Endometrium (tissue), 2 donors: Measurements from ENCODE around the gene SUPT3H.
"Not testable (repeated sequence)": the region's sequence is repeated elsewhere in the genome, so short reads cannot be mapped to it uniquely, and the experiment has no call there.

ENCODE experiments used
- FAIRE-seq: peaks from 2 replicates; lab custom pipeline; 2012; peaks lifted over from hg19 to GRCh38; lab: Jason Lieb, UNC
- donor health status: control.
- donor health status: control.

The SUPT3H gene

DNA sequence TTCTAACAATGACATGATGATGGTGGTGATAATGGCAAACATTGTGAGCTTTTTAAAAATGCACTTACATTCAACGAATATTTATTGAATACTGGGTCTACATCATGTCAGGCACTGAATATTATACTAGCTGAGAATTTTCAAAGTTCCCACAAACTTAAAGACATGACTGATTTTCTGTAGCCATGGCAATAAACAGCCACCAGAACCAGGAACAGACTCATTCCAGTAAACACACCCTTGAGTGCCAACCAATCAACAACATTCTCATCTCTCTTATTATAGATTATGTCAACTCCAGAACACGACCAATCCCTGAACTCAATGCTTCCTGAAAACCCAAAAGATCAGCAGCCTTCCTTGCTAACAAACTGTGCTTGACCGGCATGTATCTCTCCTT lies 262.0 kb downstream of the SUPT3H start:
- no peak for FAIRE-seq

DNA sequence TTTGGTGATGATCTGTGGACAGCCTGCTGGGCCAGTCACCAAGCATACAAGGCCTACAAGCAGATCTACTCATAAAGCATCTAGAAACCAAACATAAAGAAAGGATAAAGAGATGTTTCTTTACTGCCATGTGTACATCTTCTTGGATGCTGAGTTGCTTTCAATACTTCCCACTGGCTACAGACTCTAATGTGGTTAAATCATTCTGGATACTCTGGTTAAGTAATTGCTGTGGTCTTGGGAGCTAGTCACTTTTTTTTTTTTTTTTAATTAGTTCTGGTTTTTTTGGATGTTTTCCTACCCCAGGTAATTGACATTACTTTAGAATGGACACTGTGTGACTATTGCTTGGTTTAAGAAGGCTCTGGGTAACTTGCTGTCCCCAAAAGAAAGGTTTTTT lies 265.0 kb downstream of the SUPT3H start:
- FAIRE-seq = no peak

GRCh38 chr6:45109551-45109950 lies 268.2 kb downstream of the SUPT3H start:
- FAIRE-seq = no peak

- FAIRE-seq = no peak
Measured at GRCh38 chr6:45105170-45105820, 272.4 kb downstream of the SUPT3H start.

GRCh38 chr6:45104429-45104828 lies 273.3 kb downstream of the SUPT3H start:
- no peak for FAIRE-seq

- FAIRE-seq = no peak
Measured at GRCh38 chr6:45098256-45098655, 279.5 kb downstream of the SUPT3H start.

DNA sequence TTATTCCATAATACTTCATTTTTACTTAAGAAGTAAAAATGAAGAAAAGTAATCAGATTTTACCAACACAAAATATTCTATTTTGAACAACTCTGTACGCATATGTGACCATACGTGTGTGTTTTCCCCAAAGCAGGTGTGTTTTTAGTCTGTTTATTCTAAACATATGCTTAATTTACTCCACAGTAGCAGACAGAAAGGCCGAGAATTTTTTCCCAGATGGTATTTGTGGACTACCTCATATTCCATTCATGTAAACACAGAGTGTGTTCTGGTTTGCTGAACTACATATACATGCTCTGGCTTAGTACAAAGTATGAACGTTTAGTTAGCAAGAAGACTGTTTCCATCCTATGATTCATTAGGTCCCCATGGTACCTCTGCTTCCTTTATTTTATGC lies 282.9 kb downstream of the SUPT3H start:
- FAIRE-seq = no peak

- no peak for FAIRE-seq
Measured at GRCh38 chr6:45092135-45092534, 285.6 kb downstream of the SUPT3H start.

GRCh38 chr6:45086360-45087084 lies 291.2 kb downstream of the SUPT3H start:
- FAIRE-seq = no peak

DNA sequence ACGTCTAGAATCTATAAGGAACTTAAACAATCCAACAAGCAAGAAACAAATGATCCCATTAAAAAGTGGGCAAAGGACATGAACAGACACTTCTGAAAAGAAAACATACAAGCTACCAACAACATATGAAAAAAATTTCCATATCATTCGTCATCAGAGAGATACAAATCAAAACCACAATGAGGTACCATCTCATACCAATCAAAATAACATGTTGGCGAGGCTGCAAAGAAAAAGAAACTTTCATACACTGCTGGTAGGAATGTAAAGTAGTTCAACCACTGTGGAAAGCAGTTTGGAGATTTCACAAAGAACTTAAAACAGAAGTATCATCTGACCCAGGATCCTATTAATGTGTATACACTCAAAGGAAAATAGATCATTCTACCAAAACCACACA lies 293.5 kb downstream of the SUPT3H start:
- FAIRE-seq = peak; percentile 46

GRCh38 chr6:45082091-45082490 lies 295.6 kb downstream of the SUPT3H start:
- no peak for FAIRE-seq

DNA sequence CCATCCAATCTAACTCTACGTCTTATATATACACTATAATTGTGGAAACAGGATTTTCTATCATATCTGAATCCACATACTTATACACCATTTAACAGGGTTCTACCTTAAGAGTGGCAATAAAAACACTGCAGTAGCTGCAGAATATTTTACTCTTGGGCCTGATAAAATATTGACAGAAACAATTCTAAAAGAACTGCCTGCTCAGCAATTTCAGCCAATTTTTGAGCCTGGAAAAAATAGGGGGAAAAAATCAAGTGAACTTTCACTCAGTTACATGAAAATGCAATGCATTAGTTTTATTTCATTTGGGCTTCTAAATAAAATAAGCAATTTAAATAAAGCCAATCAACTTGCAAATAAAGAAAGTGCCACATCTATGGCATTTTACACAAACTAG lies 296.1 kb downstream of the SUPT3H start:
- no peak for FAIRE-seq

GRCh38 chr6:45078432-45078831 lies 299.3 kb downstream of the SUPT3H start:
- no peak for FAIRE-seq

DNA sequence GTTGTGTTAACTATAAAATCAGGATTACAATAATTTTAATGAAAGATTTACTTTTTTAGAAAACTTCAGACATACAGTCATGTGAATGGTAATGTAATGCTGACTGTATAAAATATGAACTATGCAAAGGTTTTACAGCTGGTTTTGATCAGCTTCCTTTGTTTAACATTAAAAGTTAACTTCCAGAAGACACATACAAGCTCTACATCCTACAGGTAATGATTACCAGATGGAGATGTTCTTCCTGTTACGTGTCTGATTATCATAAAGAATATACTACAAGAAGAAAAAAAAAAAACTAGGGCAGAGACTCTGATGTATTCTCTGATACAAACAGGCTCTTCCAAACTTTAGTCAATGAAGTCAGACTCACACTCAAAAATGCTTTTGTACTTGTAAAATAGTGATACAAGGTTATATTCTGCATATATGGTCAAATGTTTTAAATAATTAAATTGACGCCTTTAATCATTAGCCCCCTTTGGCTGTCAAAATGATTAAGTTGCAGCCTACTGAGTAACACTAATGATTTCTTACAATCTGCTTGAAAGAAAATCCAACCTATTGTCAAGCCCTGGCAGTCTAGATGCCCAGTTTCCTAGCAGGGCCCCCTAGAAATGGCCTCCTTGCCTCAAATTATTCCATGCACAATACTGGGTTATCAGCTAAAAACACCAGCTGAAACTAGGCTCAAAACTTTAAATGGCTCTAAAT lies 301.4 kb downstream of the SUPT3H start:
- FAIRE-seq = no peak

GRCh38 chr6:45075246-45075645 lies 302.5 kb downstream of the SUPT3H start:
- no peak for FAIRE-seq

GRCh38 chr6:45074439-45074838 lies 303.3 kb downstream of the SUPT3H start:
- no peak for FAIRE-seq

GRCh38 chr6:45073771-45074170 lies 304.0 kb downstream of the SUPT3H start:
- no peak for FAIRE-seq

DNA sequence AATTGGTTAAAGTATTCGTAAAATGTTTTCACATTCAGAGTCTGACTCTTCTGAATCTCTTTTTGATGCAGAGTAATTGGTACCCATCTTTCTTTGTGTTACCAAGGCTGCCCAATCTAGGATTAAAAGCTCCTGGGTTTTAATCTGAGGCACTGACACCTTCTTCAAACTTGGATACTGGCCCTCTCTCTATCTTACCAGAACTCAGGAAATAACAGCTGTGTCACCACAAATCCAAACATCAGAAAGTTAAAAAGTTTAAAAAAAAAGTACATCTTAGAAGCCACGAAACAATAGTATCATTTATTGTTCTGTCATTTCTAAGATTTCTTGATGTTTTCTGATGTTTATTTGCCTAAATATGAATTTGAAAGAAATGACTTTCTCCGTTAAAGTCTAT lies 305.1 kb downstream of the SUPT3H start:
- no peak for FAIRE-seq

GRCh38 chr6:45072016-45072415 lies 305.7 kb downstream of the SUPT3H start:
- FAIRE-seq = no peak

DNA sequence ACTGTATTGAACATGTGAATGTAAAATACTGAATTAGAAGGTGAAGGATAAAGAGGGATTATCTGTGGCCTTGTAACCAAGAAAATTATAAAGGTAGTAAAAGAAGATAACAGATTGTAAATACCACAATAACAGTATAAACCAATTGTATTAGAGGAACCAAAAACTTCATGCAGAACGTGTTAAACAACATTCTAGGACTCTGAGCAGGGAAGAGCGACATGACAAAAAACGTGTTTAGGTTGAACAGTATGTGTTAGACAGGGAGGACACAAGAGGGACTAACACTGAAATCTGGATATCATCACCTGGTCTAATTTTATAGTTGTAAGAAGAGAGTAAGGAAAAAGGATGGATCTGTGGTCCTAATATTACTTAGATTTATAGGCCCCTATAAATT lies 308.6 kb downstream of the SUPT3H start:
- FAIRE-seq = no peak

DNA sequence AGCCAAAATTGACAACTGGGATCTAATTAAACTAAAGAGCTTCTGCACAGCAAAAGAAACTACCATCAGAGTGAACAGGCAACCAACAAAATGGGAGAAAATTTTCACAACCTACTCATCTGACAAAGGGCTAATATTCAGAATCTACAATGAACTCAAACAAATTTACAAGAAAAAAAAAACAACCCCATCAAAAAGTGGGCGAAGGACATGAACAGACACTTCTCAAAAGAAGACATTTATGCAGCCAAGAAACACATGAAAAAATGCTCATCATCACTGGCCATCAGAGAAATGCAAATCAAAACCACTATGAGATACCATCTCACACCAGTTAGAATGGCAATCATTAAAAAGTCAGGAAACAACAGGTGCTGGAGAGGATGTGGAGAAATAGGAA lies 310.3 kb downstream of the SUPT3H start:
- FAIRE-seq = not testable (repeated sequence)

DNA sequence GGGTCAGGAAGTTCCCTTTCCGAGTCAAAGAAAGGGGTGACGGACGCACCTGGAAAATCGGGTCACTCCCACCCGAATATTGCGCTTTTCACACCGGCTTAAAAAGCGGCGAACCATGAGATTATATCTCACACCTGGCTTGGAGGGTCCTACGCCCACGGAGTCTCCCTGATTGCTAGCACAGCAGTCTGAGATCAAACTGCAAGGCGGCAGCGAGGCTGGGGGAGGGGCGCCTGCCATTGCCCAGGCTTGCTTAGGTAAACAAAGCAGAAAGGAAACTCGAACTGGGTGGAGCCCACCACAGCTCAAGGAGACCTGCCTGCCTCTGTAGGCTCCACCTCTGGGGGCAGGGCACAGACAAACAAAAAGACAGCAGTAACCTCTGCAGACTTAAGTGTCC lies 315.1 kb downstream of the SUPT3H start:
- FAIRE-seq = not testable (repeated sequence)

DNA sequence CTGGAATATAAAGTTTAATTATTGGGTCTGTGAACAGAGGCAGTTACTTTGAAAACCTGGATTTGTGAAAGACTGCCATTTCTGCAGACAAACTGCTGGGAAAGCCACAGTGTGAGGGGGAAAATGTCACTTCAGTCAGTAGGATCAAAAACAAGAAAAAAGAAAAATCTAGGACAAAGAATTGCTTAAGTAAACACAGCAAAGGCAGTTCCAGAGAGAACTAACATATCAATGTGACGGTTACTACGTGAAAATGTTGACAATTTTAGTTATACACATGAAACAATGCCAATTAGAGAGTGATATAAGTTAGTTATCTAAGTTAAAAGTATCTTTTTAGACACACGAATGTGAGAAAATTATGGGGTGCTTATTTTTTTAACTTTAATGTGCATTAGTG lies 320.0 kb downstream of the SUPT3H start:
- FAIRE-seq = no peak
